HepG2 (cell line): ENCODE data around the gene TAC1.

Experiments
- CHD4 ChIP-seq: fragments of 200-600 bp; sonication (generic); IDR thresholded peaks from 2 replicates; pipeline ENCODE4 v1.7.0; 2017; ENCODE audit warnings: mild to moderate bottlenecking, low read length, borderline replicate concordance
- GABPA ChIP-seq, 2 experiments: IDR thresholded peaks; 2 replicates each; pipeline ENCODE4 v1.6.1; 2011 to 2016; ENCODE audit warnings: low read depth in 2 of 2, low read length in 1 of 2, missing biosample characterization in 1 of 2, missing genetic modification characterization in 1 of 2
- NFE2L2 ChIP-seq: fragments of 150-350 bp; IDR thresholded peaks from 2 replicates; pipeline ENCODE4 v1.6.1; 2014; ENCODE audit warnings: low read length
- NONO ChIP-seq, 2 experiments: fragments of 450-650 bp in 1 of 2; sonication (generic) in 1 of 2; formaldehyde crosslinking in 1 of 2; IDR thresholded peaks in 1 of 2; conservative IDR thresholded peaks in 1 of 2; 2 replicates each; pipeline versions ENCODE4 v1.6.1 to v1.8.0; 2017 to 2022; ENCODE audit warnings: mild to moderate bottlenecking in 1 of 2, missing genetic modification reagents in 1 of 2, moderate library complexity in 1 of 2
- PBX3 ChIP-seq: sonication (generic); formaldehyde crosslinking; IDR thresholded peaks from 2 replicates; pipeline ENCODE4 v1.8.1; 2023; ENCODE audit warnings: missing genetic modification reagents, inconsistent platforms, borderline replicate concordance
- PRDM4 ChIP-seq: sonication (generic); formaldehyde crosslinking; IDR thresholded peaks from 2 replicates; pipeline ENCODE4 v1.9.0; 2021; ENCODE audit warnings: missing genetic modification reagents, borderline replicate concordance
- RELA ChIP-seq: sonication (generic); formaldehyde crosslinking; IDR thresholded peaks from 2 replicates; pipeline ENCODE4 v1.4.0; 2020; ENCODE audit warnings: missing genetic modification reagents
- SIN3A ChIP-seq: IDR thresholded peaks from 2 replicates; pipeline ENCODE4 v1.6.1; 2011; ENCODE audit warnings: low read depth, mild to moderate bottlenecking, control low read depth, low read length, borderline replicate concordance
- ZBTB40 ChIP-seq, 2 experiments: fragments of 450-650 bp in 1 of 2; sonication (generic) in 1 of 2; formaldehyde crosslinking in 1 of 2; IDR thresholded peaks; 2 replicates each; pipeline versions ENCODE4 v1.6.1 to v1.8.0; 2016 to 2022; ENCODE audit warnings: antibody characterized with exemption in 1 of 2, mild to moderate bottlenecking in 1 of 2, missing genetic modification reagents in 1 of 2
- ZNF230 ChIP-seq: sonication (generic); formaldehyde crosslinking; IDR thresholded peaks from 2 replicates; pipeline ENCODE4 v1.4.0; 2020; ENCODE audit warnings: mild to moderate bottlenecking, missing genetic modification reagents
- TF ChIP-seq, protein P1 (sequence below): sonication (generic); formaldehyde crosslinking; IDR thresholded peaks from 2 replicates; pipeline ENCODE4 v1.8.0; 2022; ENCODE audit warnings: missing genetic modification reagents, mild to moderate bottlenecking, inconsistent platforms, borderline replicate concordance
- TF ChIP-seq, protein P2 (sequence below): sonication (generic); formaldehyde crosslinking; IDR thresholded peaks from 2 replicates; pipeline ENCODE4 v1.4.0; 2020; ENCODE audit warnings: mild to moderate bottlenecking, missing genetic modification reagents
- TF ChIP-seq, protein P3 (sequence below): sonication (generic); formaldehyde crosslinking; IDR thresholded peaks from 2 replicates; pipeline ENCODE4 v1.5.0; 2020; ENCODE audit warnings: mild to moderate bottlenecking, missing genetic modification reagents

GRCh38 chr7:97770850-97771249 is 39.0 kb downstream of the TAC1 start:
- TF ChIP-seq, protein P1, sequence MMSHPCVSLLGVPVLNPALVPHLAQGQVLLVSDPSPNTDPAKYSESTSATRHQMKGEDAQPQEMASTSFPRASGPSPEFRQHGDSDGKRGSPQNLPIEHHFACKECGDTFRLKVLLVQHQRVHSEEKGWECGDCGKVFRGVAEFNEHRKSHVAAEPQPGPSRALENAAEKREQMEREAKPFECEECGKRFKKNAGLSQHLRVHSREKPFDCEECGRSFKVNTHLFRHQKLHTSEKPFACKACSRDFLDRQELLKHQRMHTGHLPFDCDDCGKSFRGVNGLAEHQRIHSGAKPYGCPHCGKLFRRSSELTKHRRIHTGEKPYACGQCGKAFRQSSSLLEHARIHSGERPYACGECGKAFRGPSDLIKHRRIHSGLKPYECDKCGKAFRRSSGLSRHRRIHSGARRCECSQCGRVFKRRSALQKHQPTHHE, result no peak
- TF ChIP-seq, protein P2, sequence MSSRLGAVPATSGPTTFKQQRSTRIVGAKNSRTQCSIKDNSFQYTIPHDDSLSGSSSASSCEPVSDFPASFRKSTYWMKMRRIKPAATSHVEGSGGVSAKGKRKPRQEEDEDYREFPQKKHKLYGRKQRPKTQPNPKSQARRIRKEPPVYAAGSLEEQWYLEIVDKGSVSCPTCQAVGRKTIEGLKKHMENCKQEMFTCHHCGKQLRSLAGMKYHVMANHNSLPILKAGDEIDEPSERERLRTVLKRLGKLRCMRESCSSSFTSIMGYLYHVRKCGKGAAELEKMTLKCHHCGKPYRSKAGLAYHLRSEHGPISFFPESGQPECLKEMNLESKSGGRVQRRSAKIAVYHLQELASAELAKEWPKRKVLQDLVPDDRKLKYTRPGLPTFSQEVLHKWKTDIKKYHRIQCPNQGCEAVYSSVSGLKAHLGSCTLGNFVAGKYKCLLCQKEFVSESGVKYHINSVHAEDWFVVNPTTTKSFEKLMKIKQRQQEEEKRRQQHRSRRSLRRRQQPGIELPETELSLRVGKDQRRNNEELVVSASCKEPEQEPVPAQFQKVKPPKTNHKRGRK (CRISPR knock-in tag), result no peak
- no peak for TF ChIP-seq NFE2L2
- no peak for TF ChIP-seq RELA (CRISPR knock-in tag)
- TF ChIP-seq GABPA (IDR thresholded peaks at IDR 0.05; ENCODE audit: low read depth, low read length), result no peak
- TF ChIP-seq GABPA (CRISPR knock-in tag; IDR thresholded peaks at IDR 0.05; ENCODE audit: low read depth), result no peak
- no peak for TF ChIP-seq NONO (IDR thresholded peaks at IDR 0.05)
- no peak for TF ChIP-seq NONO (CRISPR knock-in tag; conservative IDR thresholded peaks at IDR 0.05)
- no peak for TF ChIP-seq PBX3 (CRISPR knock-in tag)
- TF ChIP-seq, protein P3, sequence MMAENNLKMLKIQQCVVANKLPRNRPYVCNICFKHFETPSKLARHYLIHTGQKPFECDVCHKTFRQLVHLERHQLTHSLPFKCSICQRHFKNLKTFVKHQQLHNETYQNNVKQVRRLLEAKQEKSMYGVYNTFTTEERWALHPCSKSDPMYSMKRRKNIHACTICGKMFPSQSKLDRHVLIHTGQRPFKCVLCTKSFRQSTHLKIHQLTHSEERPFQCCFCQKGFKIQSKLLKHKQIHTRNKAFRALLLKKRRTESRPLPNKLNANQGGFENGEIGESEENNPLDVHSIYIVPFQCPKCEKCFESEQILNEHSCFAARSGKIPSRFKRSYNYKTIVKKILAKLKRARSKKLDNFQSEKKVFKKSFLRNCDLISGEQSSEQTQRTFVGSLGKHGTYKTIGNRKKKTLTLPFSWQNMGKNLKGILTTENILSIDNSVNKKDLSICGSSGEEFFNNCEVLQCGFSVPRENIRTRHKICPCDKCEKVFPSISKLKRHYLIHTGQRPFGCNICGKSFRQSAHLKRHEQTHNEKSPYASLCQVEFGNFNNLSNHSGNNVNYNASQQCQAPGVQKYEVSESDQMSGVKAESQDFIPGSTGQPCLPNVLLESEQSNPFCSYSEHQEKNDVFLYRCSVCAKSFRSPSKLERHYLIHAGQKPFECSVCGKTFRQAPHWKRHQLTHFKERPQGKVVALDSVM (CRISPR knock-in tag), result no peak
- TF ChIP-seq PRDM4 (CRISPR knock-in tag), result no peak
- no peak for TF ChIP-seq CHD4
- TF ChIP-seq SIN3A, result no peak
- no peak for TF ChIP-seq ZNF230
- TF ChIP-seq ZBTB40 (IDR thresholded peaks at IDR 0.05), result no peak
- no peak for TF ChIP-seq ZBTB40 (CRISPR knock-in tag; IDR thresholded peaks at IDR 0.05)
